ENCODE results near the gene ANGPTL5.

- TF ChIP-seq, protein P1, sequence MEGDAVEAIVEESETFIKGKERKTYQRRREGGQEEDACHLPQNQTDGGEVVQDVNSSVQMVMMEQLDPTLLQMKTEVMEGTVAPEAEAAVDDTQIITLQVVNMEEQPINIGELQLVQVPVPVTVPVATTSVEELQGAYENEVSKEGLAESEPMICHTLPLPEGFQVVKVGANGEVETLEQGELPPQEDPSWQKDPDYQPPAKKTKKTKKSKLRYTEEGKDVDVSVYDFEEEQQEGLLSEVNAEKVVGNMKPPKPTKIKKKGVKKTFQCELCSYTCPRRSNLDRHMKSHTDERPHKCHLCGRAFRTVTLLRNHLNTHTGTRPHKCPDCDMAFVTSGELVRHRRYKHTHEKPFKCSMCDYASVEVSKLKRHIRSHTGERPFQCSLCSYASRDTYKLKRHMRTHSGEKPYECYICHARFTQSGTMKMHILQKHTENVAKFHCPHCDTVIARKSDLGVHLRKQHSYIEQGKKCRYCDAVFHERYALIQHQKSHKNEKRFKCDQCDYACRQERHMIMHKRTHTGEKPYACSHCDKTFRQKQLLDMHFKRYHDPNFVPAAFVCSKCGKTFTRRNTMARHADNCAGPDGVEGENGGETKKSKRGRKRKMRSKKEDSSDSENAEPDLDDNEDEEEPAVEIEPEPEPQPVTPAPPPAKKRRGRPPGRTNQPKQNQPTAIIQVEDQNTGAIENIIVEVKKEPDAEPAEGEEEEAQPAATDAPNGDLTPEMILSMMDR (IDR thresholded peaks at IDR 0.05): no peak
- TF ChIP-seq POLR2A (IDR thresholded peaks at IDR 0.05): no peak
These were observed 2.7 kb downstream of the ANGPTL5 start for GRCh38 chr11:101913656-101914055.

Measured in testis (tissue), 2 donors.